Effector memory CD4-positive, alpha-beta T cell (primary cell): Measurements from ENCODE around the gene GALNT11.
"Not testable (repeated sequence)": the region's sequence is repeated elsewhere in the genome, so short reads cannot be mapped to it uniquely, and the experiment has no call there.

Experiments used
- DNase-seq, 3 donors: peaks; one replicate each; pipeline ENCODE4 v3.0.0-alpha.2; 2020
- H3K27ac ChIP-seq: 2 replicates; pipeline ENCODE4 v1.7.0; 2013; ENCODE audit warnings: mild to moderate bottlenecking, low read length, moderate library complexity; ENCODE audit not compliant: insufficient read depth, poor library complexity, severe bottlenecking
- H3K27me3 ChIP-seq: replicated peaks from 2 replicates; pipeline ENCODE4 v1.7.0; 2013; ENCODE audit warnings: mild to moderate bottlenecking, low read length; ENCODE audit not compliant: insufficient read depth, control insufficient read depth, poor library complexity, severe bottlenecking
- H3K36me3 ChIP-seq: 2 replicates; pipeline ENCODE4 v1.7.0; 2013; ENCODE audit warnings: mild to moderate bottlenecking, low read length, moderate library complexity; ENCODE audit not compliant: control insufficient read depth, insufficient read depth
- H3K4me1 ChIP-seq: 2 replicates; pipeline ENCODE4 v1.7.0; 2013; ENCODE audit warnings: low read length, mild to moderate bottlenecking; ENCODE audit not compliant: control insufficient read depth, insufficient read depth, poor library complexity, severe bottlenecking
- H3K4me3 ChIP-seq: 2 replicates; pipeline ENCODE4 v1.7.0; 2013; ENCODE audit warnings: low read length, low read depth, mild to moderate bottlenecking; ENCODE audit not compliant: insufficient read depth, poor library complexity, severe bottlenecking
- H3K9me3 ChIP-seq: 2 replicates; pipeline ENCODE4 v1.7.0; 2013; ENCODE audit warnings: mild to moderate bottlenecking, low read length, moderate library complexity; ENCODE audit not compliant: control insufficient read depth

GALNT11 gene

GRCh38 chr7:152072421-152072820 is 46.9 kb downstream of the GALNT11 start:
- Histone ChIP-seq H3K4me3 (no peak overlapping the region), H3K27ac (no peak overlapping the region), H3K4me1 (no peaks in the 10 kb centered on the region), H3K36me3 (no peaks in the 10 kb centered on the region), H3K27me3 (no peaks in the 10 kb centered on the region), H3K9me3 (peaks cover 4% of the 10 kb centered on the region)
- no peak for DNase-seq

GRCh38 chr7:152073352-152073751 is 47.9 kb downstream of the GALNT11 start:
- peaks cover 4% of the 10 kb centered on the region for H3K9me3 ChIP-seq
- no peaks in the 10 kb centered on the region for H3K27me3 ChIP-seq
- no peaks in the 10 kb centered on the region for H3K4me1 ChIP-seq
- no peaks in the 10 kb centered on the region for H3K36me3 ChIP-seq
- no peak overlapping the region for H3K27ac ChIP-seq
- H3K4me3 ChIP-seq, result no peak overlapping the region
- DNase-seq, result no peak

DNA sequence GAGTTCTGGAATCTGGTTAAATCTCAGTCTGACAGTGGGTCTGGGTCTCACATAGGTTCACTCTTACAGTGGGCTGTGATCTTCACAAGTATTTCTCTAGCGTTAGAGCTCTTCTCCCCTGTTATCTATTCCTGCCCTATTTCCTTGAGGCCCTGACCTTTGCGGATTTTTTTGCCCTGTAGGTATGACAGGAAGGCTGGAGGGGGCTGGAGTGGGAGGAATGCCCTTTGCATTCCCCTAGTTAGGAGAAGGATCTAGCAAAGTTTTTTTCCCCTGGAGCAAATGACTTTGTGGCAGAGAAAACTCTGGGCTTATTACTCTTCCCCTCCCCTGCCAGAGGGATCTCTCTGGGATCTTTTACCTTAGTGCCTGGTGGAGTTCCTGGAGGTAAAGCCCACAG is 49.2 kb downstream of the GALNT11 start:
- DNase-seq, result no peak
- H3K27ac ChIP-seq, result no peak overlapping the region
- H3K9me3 ChIP-seq, result peaks cover 4% of the 10 kb centered on the region
- H3K27me3 ChIP-seq, result no peaks in the 10 kb centered on the region
- H3K36me3 ChIP-seq, result no peaks in the 10 kb centered on the region
- H3K4me1 ChIP-seq, result no peaks in the 10 kb centered on the region
- no peak overlapping the region for H3K4me3 ChIP-seq

DNA sequence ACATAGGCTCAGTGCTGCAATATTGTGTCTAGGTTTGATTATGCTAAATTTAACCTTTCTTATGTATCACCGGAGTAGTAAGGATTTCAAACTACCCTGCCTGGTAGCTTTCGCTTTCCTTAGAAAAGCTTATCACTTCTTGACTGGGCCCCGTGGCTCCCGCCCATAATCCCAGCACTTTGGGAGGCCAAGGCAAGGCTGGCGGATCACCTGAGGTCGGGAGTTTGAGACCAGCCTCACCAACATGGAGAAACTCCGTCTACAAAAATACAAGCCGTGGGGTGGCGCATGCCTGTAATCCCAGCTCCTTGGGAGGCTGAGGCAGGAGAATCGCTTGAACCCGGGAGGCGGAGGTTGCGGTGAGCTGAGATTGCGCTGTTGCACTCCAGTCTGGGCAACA is 49.9 kb downstream of the GALNT11 start:
- not testable (repeated sequence) for H3K9me3 ChIP-seq, H3K4me3 ChIP-seq, H3K36me3 ChIP-seq, DNase-seq, H3K27ac ChIP-seq, H3K4me1 ChIP-seq, H3K27me3 ChIP-seq

DNA sequence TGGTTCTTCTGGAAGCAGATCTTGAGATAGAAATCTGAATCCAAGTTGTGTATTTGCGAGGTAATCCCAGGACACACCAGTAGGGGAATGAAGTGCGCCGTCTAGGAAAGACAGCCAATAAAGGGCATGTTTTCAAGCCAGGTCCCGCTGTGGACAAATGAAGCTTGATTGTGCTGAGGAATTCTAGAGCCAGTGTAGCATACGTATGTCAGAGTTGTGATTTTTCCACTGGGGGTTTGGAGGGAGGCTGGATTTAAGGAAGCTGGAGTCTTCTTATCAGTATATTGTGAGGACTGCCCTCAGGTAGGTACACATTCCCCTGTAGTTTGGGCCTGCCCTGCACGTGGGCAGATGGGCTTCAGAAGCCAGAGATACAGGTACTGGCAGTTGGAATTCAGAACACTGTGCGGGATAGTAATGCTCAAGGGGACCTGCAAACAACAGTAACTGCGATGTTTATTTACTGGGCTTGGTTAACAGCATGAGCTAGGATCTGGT is 50.9 kb downstream of the GALNT11 start:
- Histone ChIP-seq H3K4me1 (no peaks in the 10 kb centered on the region), H3K4me3 (no peak overlapping the region), H3K27me3 (no peaks in the 10 kb centered on the region), H3K27ac (no peak overlapping the region), H3K9me3 (no peaks in the 10 kb centered on the region), H3K36me3 (no peaks in the 10 kb centered on the region)
- DNase-seq, result no peak

- no peak overlapping the region for H3K27ac ChIP-seq
- no peaks in the 10 kb centered on the region for H3K36me3 ChIP-seq
- H3K9me3 ChIP-seq, result no peaks in the 10 kb centered on the region
- no peaks in the 10 kb centered on the region for H3K27me3 ChIP-seq
- no peak overlapping the region for H3K4me3 ChIP-seq
- H3K4me1 ChIP-seq, result no peaks in the 10 kb centered on the region
- DNase-seq, result no peak
These were observed 51.8 kb downstream of the GALNT11 start for GRCh38 chr7:152076940-152077933.

DNA sequence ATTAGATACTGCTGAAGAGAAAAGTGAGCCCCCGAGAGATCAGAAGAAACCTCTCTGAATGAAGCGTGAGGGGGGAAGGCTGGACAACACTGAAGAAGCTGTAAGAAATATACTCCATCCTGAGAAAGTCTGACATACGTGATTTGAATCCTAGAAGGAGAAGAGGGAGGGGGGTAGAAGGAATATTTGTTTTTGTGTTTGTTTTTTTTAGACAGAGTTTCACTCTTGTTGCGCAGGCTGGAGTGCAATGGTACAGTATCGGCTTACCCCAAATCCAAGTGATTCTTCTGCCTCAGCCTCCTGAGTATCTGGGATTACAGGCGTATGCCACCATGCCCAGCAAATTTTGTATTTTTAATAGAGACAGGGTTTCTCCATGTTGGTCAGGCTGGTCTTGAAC is 52.6 kb downstream of the GALNT11 start:
- no peak overlapping the region for H3K4me3 ChIP-seq
- DNase-seq, result no peak
- H3K4me1 ChIP-seq, result no peaks in the 10 kb centered on the region

GRCh38 chr7:152078786-152079185 is 53.3 kb downstream of the GALNT11 start:
- Histone ChIP-seq H3K4me1 (no peaks in the 10 kb centered on the region), H3K27ac (no peak overlapping the region), H3K27me3 (no peaks in the 10 kb centered on the region), H3K36me3 (no peaks in the 10 kb centered on the region), H3K9me3 (no peaks in the 10 kb centered on the region), H3K4me3 (no peak overlapping the region)
- no peak for DNase-seq

More for the DNA sequence above, 52.6 kb downstream of the GALNT11 start:
- no peaks in the 10 kb centered on the region for H3K36me3 ChIP-seq
- no peaks in the 10 kb centered on the region for H3K27me3 ChIP-seq
- no peak overlapping the region for H3K27ac ChIP-seq
- no peaks in the 10 kb centered on the region for H3K9me3 ChIP-seq

- Histone ChIP-seq H3K36me3 (no peaks in the 10 kb centered on the region), H3K27ac (no peak overlapping the region), H3K9me3 (no peaks in the 10 kb centered on the region), H3K4me3 (no peak overlapping the region), H3K27me3 (no peaks in the 10 kb centered on the region), H3K4me1 (no peaks in the 10 kb centered on the region)
- DNase-seq, result no peak
These were observed 55.6 kb downstream of the GALNT11 start for GRCh38 chr7:152081088-152081487.

DNA sequence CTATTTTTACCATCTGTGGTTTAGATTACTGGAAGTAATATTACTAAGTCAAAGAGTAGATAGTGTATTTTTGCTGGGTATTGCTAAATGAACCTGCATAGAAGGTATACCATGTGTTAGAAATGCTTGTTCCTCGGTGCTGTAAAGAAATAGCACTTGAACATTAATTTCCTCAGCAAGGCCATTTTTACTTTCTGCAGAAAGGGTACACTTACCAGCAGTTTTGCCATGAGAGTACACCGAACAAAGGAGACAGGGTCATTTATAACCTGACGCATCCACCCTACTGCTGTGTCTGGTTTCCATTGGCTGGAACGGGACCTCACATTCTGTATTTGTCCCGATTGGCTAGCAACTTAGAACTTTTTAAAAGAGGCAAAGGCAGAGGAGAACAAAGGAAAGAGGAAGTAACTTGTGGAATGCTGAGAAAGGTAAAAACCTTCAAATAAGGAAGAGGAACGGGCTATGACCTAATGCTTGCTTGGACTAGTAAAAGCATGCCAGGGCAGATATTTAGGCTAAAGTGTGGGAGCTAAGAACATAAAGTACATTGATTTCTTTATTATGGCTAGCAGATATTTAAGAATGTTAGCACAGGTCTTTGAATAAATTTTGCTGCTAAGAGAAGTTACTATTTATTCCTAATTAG is 56.7 kb downstream of the GALNT11 start:
- H3K27ac ChIP-seq, H3K27me3 ChIP-seq, H3K4me1 ChIP-seq, H3K36me3 ChIP-seq, H3K4me3 ChIP-seq, DNase-seq, H3K9me3 ChIP-seq: not testable (repeated sequence)
